Sigmoid colon (tissue), 7 donors: ENCODE results near the gene BCL7C. TPM values are rescaled to one million over a fixed set of nuclear protein-coding genes. Genes with fewer than 3 reads are reported as not detected.
A peak's percentile ranks its signal among the peaks of the same experiment; 100 is the strongest.

ENCODE experiments used
- DNase-seq: peaks from one replicate; pipeline ENCODE4 v3.0.0-alpha.2; 2019
- H3K27ac ChIP-seq, 4 donors: fragments of 200-600 bp; sonication (generic); one replicate each; pipeline ENCODE4 v1.5.1; 2016 to 2019; ENCODE audit warnings: mild to moderate bottlenecking in 1 of 4
- H3K27me3 ChIP-seq, 3 donors: fragments of 200-600 bp; sonication (generic); one replicate each; pipeline ENCODE4 v1.5.1; 2019; ENCODE audit warnings: mild to moderate bottlenecking in 1 of 3
- H3K36me3 ChIP-seq, 4 donors: fragments of 200-600 bp; sonication (generic); one replicate each; pipeline ENCODE4 v1.5.1; 2016 to 2019
- H3K4me1 ChIP-seq, 4 donors: fragments of 200-600 bp; sonication (generic); one replicate each; pipeline ENCODE4 v1.5.1; 2017 to 2019
- H3K4me3 ChIP-seq, 4 donors: fragments of 200-600 bp; sonication (generic); one replicate each; pipeline ENCODE4 v1.5.1; 2017 to 2019; ENCODE audit warnings: mild to moderate bottlenecking in 2 of 4, moderate library complexity in 1 of 4
- H3K9me3 ChIP-seq, 4 donors: fragments of 200-600 bp in 3 of 4; sonication (generic) in 3 of 4; one replicate each; pipeline versions ENCODE4 v1.5.1 to v1.6.1; 2013 to 2019
- EP300 ChIP-seq, 4 donors: sonication (generic); formaldehyde crosslinking; IDR thresholded peaks; one replicate each; pipeline ENCODE4 v1.6.1; 2017; ENCODE audit warnings: antibody characterized with exemption in 4 of 4
- POLR2A ChIP-seq, 2 donors: fragments of 450-650 bp; IDR thresholded peaks; one replicate each; pipeline ENCODE4 v1.6.1; 2016; ENCODE audit warnings: antibody characterized with exemption in 2 of 2, mild to moderate bottlenecking in 2 of 2, moderate library complexity in 2 of 2
- POLR2AphosphoS5 ChIP-seq, 4 donors: sonication (generic); formaldehyde crosslinking; IDR thresholded peaks; one replicate each; pipeline ENCODE4 v1.6.1; 2017; ENCODE audit warnings: antibody characterized with exemption in 4 of 4
- WGBS, 2 donors: extraction: QIAGEN DNeasy Blood & Tissue Kit; methylation state at CpG; one replicate each; pipeline ENCODE4 v1.1.7; 2013; 5-methylcytosine and 5-hydroxymethylcytosine counted together
- intact Hi-C: fragments of 100-400 bp; cut with DNase I; formaldehyde crosslinking; loops from one replicate; pipeline ENCODE4 v1.15.1; 2023
- polyA plus RNA-seq, 3 donors: library from polyadenylated mRNA; stranded (reverse); fragments of 200-250 nt; gene quantifications; one replicate each; pipeline ENCODE4 v1.2.3, GENCODE V29; 2013
- total RNA-seq, 4 donors: library from RNA; depleted of rRNA; stranded (reverse); fragments of >200 nt; gene quantifications; one replicate each; pipeline ENCODE4 v1.1.0, GENCODE V29; 2016
- TF ChIP-seq, protein P1 (sequence below), 4 experiments: fragments of 450-650 bp in 3 of 4; fragments of 200-600 bp in 1 of 4; IDR thresholded peaks; one replicate each; pipeline ENCODE4 v1.5.1; 2016 to 2019; ENCODE audit warnings: antibody characterized with exemption in 4 of 4, mild to moderate bottlenecking in 3 of 4, moderate library complexity in 2 of 4
- donor health status: healthy with polysubstance abuse.
- donor health status: Bipolar disorder and iron deficiency.
- donor health status: healthy.

Gene BCL7C
- total and polyA plus RNA-seq, 7 donors: 27.9 to 63.1 (median 45.7) TPM

DNA sequence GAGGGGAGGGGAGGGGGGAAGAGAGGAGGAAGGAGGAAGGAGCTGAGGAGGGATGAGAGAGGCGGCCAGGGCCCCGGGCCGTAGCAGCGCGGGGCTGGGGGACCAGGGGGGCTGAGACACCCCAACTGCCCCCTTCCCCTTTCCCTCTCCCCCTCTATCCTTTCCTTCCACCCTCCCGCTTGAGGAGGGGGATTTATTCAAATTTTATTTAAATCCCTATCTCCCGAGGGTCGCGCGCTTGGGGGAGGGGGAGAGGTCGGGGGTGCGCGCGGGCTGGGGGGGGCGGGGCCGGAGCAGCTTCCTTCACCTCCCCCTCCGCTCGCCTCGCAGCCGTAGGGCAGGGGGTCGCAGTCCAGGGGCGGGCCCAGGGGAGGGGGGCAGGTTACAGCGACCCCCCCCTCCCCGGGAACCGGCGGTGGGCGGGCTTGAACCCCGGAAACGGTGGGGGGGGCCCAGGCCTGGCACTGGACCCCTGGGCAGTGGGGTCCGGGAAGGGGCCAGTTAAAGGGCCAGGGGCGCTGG lies 29.7 kb upstream of the BCL7C start, which contains the start of gene FBXL19:
FBXL19 (plus strand) TSS at position 19 of the 522 bp plus-strand sequence. CDS start 2,183 bp downstream, outside the sequence.
- Histone ChIP-seq H3K36me3 (peaks cover 0 to 3% (median 0%) of the 10 kb centered on the region in 4 donors), H3K27ac (peak within 1 kb of the TSS; percentile 87 to 95 (median 92)), H3K4me1 (peaks cover 0 to 40% (median 37%) of the 10 kb centered on the region in 4 donors), H3K27me3 (no peaks in the 10 kb centered on the region), H3K9me3 (no peaks in the 10 kb centered on the region), H3K4me3 (peak within 1 kb of the TSS; percentile 69 to 90 (median 80))
- WGBS, 2 donors: 0 to 1% methylated on average over 30 to 31 of the region's 31 CpGs
- peak; percentile 78 for DNase-seq
- intact Hi-C loops: loop anchor here (2.0 to 10.0 kb wide), 4 partner anchors 25 to 269 kb away; partner anchors contain the start of genes BCL7C, FBRS, ORAI3 and PRR14
- TF ChIP-seq EP300 (IDR thresholded peaks at IDR 0.05): no peak
- TF ChIP-seq POLR2AphosphoS5 (IDR thresholded peaks at IDR 0.05): no peak
- TF ChIP-seq, protein P1, sequence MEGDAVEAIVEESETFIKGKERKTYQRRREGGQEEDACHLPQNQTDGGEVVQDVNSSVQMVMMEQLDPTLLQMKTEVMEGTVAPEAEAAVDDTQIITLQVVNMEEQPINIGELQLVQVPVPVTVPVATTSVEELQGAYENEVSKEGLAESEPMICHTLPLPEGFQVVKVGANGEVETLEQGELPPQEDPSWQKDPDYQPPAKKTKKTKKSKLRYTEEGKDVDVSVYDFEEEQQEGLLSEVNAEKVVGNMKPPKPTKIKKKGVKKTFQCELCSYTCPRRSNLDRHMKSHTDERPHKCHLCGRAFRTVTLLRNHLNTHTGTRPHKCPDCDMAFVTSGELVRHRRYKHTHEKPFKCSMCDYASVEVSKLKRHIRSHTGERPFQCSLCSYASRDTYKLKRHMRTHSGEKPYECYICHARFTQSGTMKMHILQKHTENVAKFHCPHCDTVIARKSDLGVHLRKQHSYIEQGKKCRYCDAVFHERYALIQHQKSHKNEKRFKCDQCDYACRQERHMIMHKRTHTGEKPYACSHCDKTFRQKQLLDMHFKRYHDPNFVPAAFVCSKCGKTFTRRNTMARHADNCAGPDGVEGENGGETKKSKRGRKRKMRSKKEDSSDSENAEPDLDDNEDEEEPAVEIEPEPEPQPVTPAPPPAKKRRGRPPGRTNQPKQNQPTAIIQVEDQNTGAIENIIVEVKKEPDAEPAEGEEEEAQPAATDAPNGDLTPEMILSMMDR (IDR thresholded peaks at IDR 0.05): no peak
- TF ChIP-seq POLR2A (IDR thresholded peaks at IDR 0.05): no peak

DNA sequence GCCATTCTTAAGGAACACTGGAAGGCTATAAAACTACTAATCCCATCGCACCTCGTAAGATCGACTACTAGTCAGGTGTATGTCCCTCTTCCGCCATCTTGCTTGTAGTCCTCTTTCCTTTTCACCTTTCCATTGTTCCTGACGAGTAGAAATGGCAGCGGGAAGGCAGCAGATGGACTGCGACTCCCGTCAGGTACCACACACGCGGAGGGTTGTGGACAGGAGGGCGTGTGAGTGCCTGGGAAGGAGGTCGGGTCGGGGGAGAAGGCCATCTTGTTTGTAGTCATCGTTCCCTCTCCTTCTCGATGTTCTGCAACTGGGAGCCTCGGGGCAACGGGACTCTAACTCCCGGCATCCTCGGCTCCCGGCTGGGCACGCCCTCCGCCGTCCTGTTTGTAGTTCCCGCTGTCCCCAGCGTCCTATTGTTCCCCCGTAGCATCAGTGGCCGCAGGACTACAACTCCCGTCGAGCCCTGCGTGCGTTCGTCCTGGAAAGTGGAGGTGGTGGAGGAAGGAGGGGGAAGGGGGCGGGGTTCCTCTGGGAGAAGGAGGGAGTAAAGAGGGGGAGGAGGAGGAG lies 29.2 kb upstream of the BCL7C start:
- no peaks in the 10 kb centered on the region for H3K9me3 ChIP-seq
- intact Hi-C loops: loop anchor here (2.0 to 10.0 kb wide), 3 partner anchors 28 to 268 kb away; partner anchors contain the start of genes BCL7C, FBRS, PRR14 and SRCAP
- H3K4me1 ChIP-seq: peaks cover 0 to 40% (median 37%) of the 10 kb centered on the region in 4 donors
- WGBS, 2 donors: 0% methylated on average over 33 of the region's 33 CpGs
- H3K27me3 ChIP-seq: no peaks in the 10 kb centered on the region
- DNase-seq: peak; percentile 100
- H3K27ac ChIP-seq: peak overlapping the region; percentile 87 to 95 (median 92)
- H3K4me3 ChIP-seq: peak overlapping the region; percentile 69 to 90 (median 80)
- no peaks in the 10 kb centered on the region for H3K36me3 ChIP-seq
- no peak for TF ChIP-seq POLR2A (IDR thresholded peaks at IDR 0.05)
- TF ChIP-seq POLR2AphosphoS5 (IDR thresholded peaks at IDR 0.05): peak; percentile 18 to 56 (median 51)

- intact Hi-C loops: loop anchor here (2.0 to 10.0 kb wide), 3 partner anchors 28 to 268 kb away; partner anchors contain the start of genes BCL7C, FBRS, PRR14 and SRCAP
- Histone ChIP-seq H3K4me1 (peaks cover 0 to 35% (median 31%) of the 10 kb centered on the region in 4 donors), H3K27ac (peak overlapping the region; percentile 87 to 95 (median 92)), H3K27me3 (no peaks in the 10 kb centered on the region), H3K36me3 (no peaks in the 10 kb centered on the region), H3K9me3 (no peaks in the 10 kb centered on the region), H3K4me3 (peak overlapping the region; percentile 69 to 90 (median 80))
- peak; percentile 100 for DNase-seq
- TF ChIP-seq POLR2AphosphoS5 (IDR thresholded peaks at IDR 0.05): peak in 3 of 4 donors; percentile 23 to 74 (median 42)
- no peak for TF ChIP-seq EP300 (IDR thresholded peaks at IDR 0.05)
- WGBS, 2 donors: 0% methylated on average over 42 of the region's 42 CpGs
Measured at GRCh38 chr16:30922420-30922959, 28.6 kb upstream of the BCL7C start.

DNA sequence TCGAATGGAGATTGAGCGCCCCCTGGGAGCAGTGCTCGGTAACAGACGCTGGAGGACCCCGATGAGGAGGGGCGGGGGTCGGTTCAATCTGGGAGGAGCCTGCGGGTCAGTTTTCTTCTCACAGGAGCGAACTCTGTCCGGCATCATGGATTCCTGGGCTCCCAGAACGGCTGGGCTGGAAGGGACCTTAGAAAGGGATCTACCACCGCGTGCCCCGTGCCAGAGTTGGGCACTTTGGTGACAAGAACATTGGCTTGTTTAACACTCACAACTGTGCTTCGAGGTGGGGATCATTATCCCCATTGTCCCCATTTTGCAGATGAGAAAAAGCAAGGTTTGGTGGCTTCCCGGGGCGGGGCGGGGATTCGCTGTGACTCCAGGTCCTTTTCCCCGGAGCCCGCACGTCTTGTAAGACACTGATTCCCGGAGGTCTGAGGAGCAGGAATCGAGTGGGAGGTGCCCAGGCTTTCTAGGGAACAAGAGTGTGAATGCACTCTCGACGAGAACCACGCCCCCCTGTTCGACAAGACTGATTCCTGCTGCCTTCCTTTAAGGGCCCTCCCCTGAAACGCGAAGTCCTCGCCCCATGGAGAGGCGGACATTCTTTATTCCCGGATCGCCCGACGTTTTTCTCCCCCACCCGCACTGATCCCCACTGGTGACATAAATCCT lies 28.0 kb upstream of the BCL7C start:
- WGBS, 2 donors: 1% methylated on average over 37 of the region's 37 CpGs
- no peaks in the 10 kb centered on the region for H3K36me3 ChIP-seq
- TF ChIP-seq, protein P1 (IDR thresholded peaks at IDR 0.05): peak in 3 of 4 experiments; percentile 87 to 98 (median 94)
- TF ChIP-seq POLR2A (IDR thresholded peaks at IDR 0.05): no peak
- no peak for TF ChIP-seq EP300 (IDR thresholded peaks at IDR 0.05)
- TF ChIP-seq POLR2AphosphoS5 (IDR thresholded peaks at IDR 0.05): no peak

DNA sequence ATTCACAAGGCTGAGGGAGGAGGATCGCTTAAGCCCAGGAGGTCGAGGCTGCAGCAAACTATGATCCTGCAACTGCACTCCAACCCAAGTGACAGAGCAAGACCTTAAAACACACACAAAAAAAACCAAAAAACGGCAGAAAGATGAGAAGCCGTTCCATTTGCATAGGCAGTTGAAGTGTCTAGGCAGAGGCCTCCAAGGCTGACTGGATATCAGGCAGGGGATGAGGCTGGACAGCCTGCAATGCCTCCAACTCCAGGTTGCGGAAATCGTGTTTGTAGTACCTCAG lies 27.5 kb upstream of the BCL7C start:
- intact Hi-C loops: loop anchor here (1.0 to 10.0 kb wide), 3 partner anchors 47 to 267 kb away; partner anchors contain the start of genes FBRS and PRR14

More for the DNA sequence above, 28.0 kb upstream of the BCL7C start:
- DNase-seq: peak; percentile 95
- Histone ChIP-seq H3K9me3 (no peaks in the 10 kb centered on the region), H3K27me3 (no peaks in the 10 kb centered on the region), H3K4me3 (peak overlapping the region; percentile 52 to 90 (median 70)), H3K4me1 (peaks cover 0 to 31% (median 28%) of the 10 kb centered on the region in 4 donors), H3K27ac (peak overlapping the region; percentile 87 to 95 (median 91))
- intact Hi-C loops: loop anchor here (1.0 to 10.0 kb wide), 5 partner anchors 27 to 267 kb away; partner anchors contain the start of genes BCL7C, FBRS, PRR14 and SRCAP

More for the DNA sequence above, 27.5 kb upstream of the BCL7C start:
- H3K4me3 ChIP-seq: peak overlapping the region; percentile 52 to 90 (median 70)
- DNase-seq: no peak
- H3K27me3 ChIP-seq: no peaks in the 10 kb centered on the region
- H3K36me3 ChIP-seq: no peaks in the 10 kb centered on the region
- no peaks in the 10 kb centered on the region for H3K9me3 ChIP-seq
- H3K27ac ChIP-seq: peak overlapping the region; percentile 87 to 95 (median 91)
- 24 to 28% methylated on average over 6 of the region's 6 CpGs for WGBS, 2 donors
- TF ChIP-seq, protein P1 (IDR thresholded peaks at IDR 0.05): peak in 1 of 4 experiments; percentile 89
- TF ChIP-seq POLR2A (IDR thresholded peaks at IDR 0.05) (no peak), POLR2AphosphoS5 (IDR thresholded peaks at IDR 0.05) (no peak)
- H3K4me1 ChIP-seq: peaks cover 0 to 31% (median 28%) of the 10 kb centered on the region in 4 donors
